Type B pancreatic cell (in vitro differentiated cells): ENCODE data around the gene MYO18A. TPM values are rescaled to one million over a fixed set of nuclear protein-coding genes. Genes with fewer than 3 reads are reported as not detected.
A peak's percentile ranks its signal among the peaks of the same experiment; 100 is the strongest.
"Not testable (repeated sequence)": the region's sequence is repeated elsewhere in the genome, so short reads cannot be mapped to it uniquely, and the experiment has no call there.

Experiments used
- DNase-seq: peaks from one replicate; pipeline ENCODE4 v3.0.0; 2021; ENCODE audit warnings: mixed read lengths; ENCODE audit not compliant: unreplicated experiment; ENCODE audit errors: extremely low spot score
- H3K27ac Mint-ChIP-seq: 2 replicates; pipeline ENCODE4 v1.8.0; 2021; ENCODE audit warnings: mild to moderate bottlenecking, mixed read lengths
- H3K27me3 Mint-ChIP-seq: 2 replicates; pipeline ENCODE4 v1.8.0; 2021; ENCODE audit warnings: mixed read lengths
- H3K36me3 Mint-ChIP-seq: 2 replicates; pipeline ENCODE4 v1.8.0; 2021; ENCODE audit warnings: mixed read lengths
- H3K4me1 Mint-ChIP-seq: one replicate; pipeline ENCODE4 v1.8.0; 2021; ENCODE audit warnings: mixed read lengths; ENCODE audit not compliant: unreplicated experiment
- H3K4me3 Mint-ChIP-seq: 2 replicates; pipeline ENCODE4 v1.8.0; 2021; ENCODE audit warnings: mild to moderate bottlenecking, mixed read lengths
- H3K9me3 Mint-ChIP-seq: 2 replicates; pipeline ENCODE4 v1.8.0; 2021; ENCODE audit warnings: mixed read lengths
- CTCF ChIP-seq: fragments of 200-600 bp; sonication (generic); conservative IDR thresholded peaks from 2 replicates; pipeline ENCODE4 v1.5.0; 2021; ENCODE audit warnings: antibody characterized with exemption, mild to moderate bottlenecking
- total RNA-seq: library from RNA; stranded (reverse); gene quantifications from 2 replicates; pipeline ENCODE4 v1.2.1, GENCODE V29; 2021; ENCODE audit warnings: low replicate concordance

The MYO18A gene
- total RNA-seq, 1 donor from 2014 or later, result 46.6 TPM

- Mint-ChIP-seq H3K4me1 (peaks cover 11% of the 10 kb centered on the region), H3K36me3 (peaks cover 16% of the 10 kb centered on the region), H3K9me3 (no peaks in the 10 kb centered on the region), H3K27ac (no peak overlapping the region), H3K27me3 (no peaks in the 10 kb centered on the region), H3K4me3 (no peak overlapping the region)
- TF ChIP-seq CTCF, result no peak
- no peak for DNase-seq
Measured at GRCh38 chr17:29090750-29091605, 89.2 kb downstream of the MYO18A start.

DNA sequence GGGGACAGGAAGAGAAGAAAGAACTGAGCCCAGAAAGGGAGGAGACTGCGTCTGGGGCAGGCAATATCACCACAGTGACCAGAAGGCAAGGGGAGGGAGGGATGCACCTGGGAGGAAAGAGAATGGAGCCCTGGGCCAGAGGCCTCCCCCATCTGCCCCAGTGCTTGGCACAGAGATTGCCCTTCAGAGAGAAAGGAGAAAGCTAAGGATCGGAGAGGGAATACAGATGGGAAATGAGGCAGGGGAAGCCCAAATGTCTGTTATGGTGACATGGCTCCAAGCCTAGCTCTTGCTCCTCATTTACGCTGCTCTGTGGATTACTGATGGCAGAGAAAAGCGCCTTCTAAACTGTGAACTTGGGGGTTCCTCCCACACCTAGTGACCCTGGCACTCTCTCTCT lies 90.1 kb downstream of the MYO18A start:
- H3K4me3 Mint-ChIP-seq, result no peak overlapping the region
- H3K4me1 Mint-ChIP-seq, result peaks cover 12% of the 10 kb centered on the region
- no peak overlapping the region for H3K27ac Mint-ChIP-seq
- H3K36me3 Mint-ChIP-seq, result peaks cover 16% of the 10 kb centered on the region
- H3K27me3 Mint-ChIP-seq, result no peaks in the 10 kb centered on the region
- no peak for TF ChIP-seq CTCF
- no peaks in the 10 kb centered on the region for H3K9me3 Mint-ChIP-seq
- no peak for DNase-seq

DNA sequence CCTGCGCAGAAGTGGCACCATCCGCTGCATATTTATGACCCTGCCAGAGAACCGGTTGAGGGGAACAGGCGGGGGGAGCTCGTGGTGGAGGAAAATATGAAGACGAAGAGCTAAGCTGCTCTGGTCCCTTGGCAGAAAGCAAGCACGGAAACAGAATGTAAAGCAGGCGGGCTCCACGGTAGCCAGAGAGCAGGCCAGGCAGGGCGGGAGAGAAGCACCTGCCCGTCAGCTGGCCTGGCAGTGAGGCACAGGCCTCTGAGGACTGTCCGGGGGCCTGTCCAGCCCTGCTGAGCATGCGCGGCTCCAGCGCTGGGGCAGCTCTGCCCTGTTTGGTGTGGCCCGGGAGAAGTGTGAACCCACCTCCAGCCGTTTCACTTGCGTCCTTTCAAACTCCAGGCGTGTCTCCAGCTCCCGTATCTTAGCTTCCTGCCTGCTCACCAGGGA lies 90.6 kb downstream of the MYO18A start:
- no peak for DNase-seq
- H3K27ac Mint-ChIP-seq, result no peak overlapping the region
- peaks cover 17% of the 10 kb centered on the region for H3K4me1 Mint-ChIP-seq
- no peaks in the 10 kb centered on the region for H3K27me3 Mint-ChIP-seq
- H3K9me3 Mint-ChIP-seq, result no peaks in the 10 kb centered on the region
- no peak for TF ChIP-seq CTCF
- H3K36me3 Mint-ChIP-seq, result peaks cover 16% of the 10 kb centered on the region
- H3K4me3 Mint-ChIP-seq, result no peak overlapping the region

DNA sequence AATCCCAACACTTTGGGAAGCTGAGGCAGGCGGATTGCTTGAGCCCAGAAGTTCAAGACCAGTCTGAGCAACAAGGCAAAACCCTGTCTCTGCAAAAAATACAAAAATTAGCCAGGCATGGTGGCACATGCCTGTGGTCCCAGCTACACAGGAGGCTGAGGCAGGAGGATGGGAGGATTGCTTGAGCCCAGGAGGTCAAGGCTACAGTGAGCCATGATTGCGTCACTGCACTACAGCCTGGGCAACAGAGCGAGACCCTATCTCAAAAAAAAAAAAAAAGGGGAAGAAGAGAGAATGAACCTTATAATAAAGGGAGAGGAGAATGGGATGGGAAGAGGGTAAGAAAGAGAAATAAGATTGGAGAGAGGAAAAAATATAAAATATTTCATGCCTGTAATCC lies 91.4 kb downstream of the MYO18A start:
- Mint-ChIP-seq H3K36me3 (peaks cover 16% of the 10 kb centered on the region), H3K4me1 (peaks cover 26% of the 10 kb centered on the region)
- H3K9me3 Mint-ChIP-seq, H3K4me3 Mint-ChIP-seq, DNase-seq, H3K27me3 Mint-ChIP-seq, H3K27ac Mint-ChIP-seq: not testable (repeated sequence)

GRCh38 chr17:29086628-29087332 lies 93.4 kb downstream of the MYO18A start:
- TF ChIP-seq CTCF, result no peak
- Mint-ChIP-seq H3K9me3 (no peaks in the 10 kb centered on the region), H3K4me1 (peaks cover 27% of the 10 kb centered on the region), H3K4me3 (no peak overlapping the region), H3K27me3 (no peaks in the 10 kb centered on the region), H3K36me3 (peaks cover 16% of the 10 kb centered on the region), H3K27ac (no peak overlapping the region)
- DNase-seq, result no peak

- no peaks in the 10 kb centered on the region for H3K9me3 Mint-ChIP-seq
- TF ChIP-seq CTCF, result no peak
- H3K36me3 Mint-ChIP-seq, result peaks cover 23% of the 10 kb centered on the region
- H3K4me3 Mint-ChIP-seq, result peak overlapping the region; percentile 69
- H3K27me3 Mint-ChIP-seq, result no peaks in the 10 kb centered on the region
- H3K27ac Mint-ChIP-seq, result peak overlapping the region; percentile 46
- no peak for DNase-seq
- peaks cover 30% of the 10 kb centered on the region for H3K4me1 Mint-ChIP-seq
Measured at GRCh38 chr17:29085223-29085622, 95.0 kb downstream of the MYO18A start.
